ENCODE measurements around the gene MAZ. TPM values are rescaled to one million over a fixed set of nuclear protein-coding genes. Genes with fewer than 3 reads are reported as not detected.

MAZ gene
- total and polyA plus RNA-seq, 2 of the 13 experiments (the other 11 are each of a cell fraction or from before 2014, with no cell fraction given) = 203 to 277 TPM

- TF ChIP-seq MTF2 (CRISPR knock-in tag; IDR thresholded peaks at IDR 0.05; ENCODE audit: borderline replicate concordance) (no peak), ZSCAN9 (CRISPR knock-in tag; IDR thresholded peaks at IDR 0.05; ENCODE audit: borderline replicate concordance) (no peak; the same call in 1 of the 2 replicates), PHF5A (CRISPR knock-in tag; IDR thresholded peaks at IDR 0.05; ENCODE audit: low read depth, unreplicated experiment) (no peak), RAD51 (IDR thresholded peaks at IDR 0.05; ENCODE audit: borderline replicate concordance) (no peak), EZH2 (conservative IDR thresholded peaks at IDR 0.05; ENCODE audit: low read depth, low read length) (no peak), SP140L (CRISPR knock-in tag; IDR thresholded peaks at IDR 0.05; ENCODE audit: borderline replicate concordance) (no peak), RBM22 (optimal IDR thresholded peaks at IDR 0.05; ENCODE audit: low read length) (no peak), HNRNPLL (IDR thresholded peaks at IDR 0.05; ENCODE audit: low read depth, low read length, poor library complexity, severe bottlenecking) (peak; percentile 30), CENPX (CRISPR knock-in tag; IDR thresholded peaks at IDR 0.05) (no peak), TAF15 (IDR thresholded peaks at IDR 0.05; ENCODE audit: low read depth, low read length, poor library complexity, severe bottlenecking) (no peak), ZNF556 (CRISPR knock-in tag; IDR thresholded peaks at IDR 0.05; ENCODE audit: borderline replicate concordance) (no peak), CBFB (CRISPR knock-in tag; IDR thresholded peaks at IDR 0.05) (0 out of 2 replicates have a peak, but pooled peaks have one; percentile 46), ZNF710 (CRISPR knock-in tag; IDR thresholded peaks at IDR 0.05; ENCODE audit: borderline replicate concordance) (no peak), RBM39 (IDR thresholded peaks at IDR 0.05; ENCODE audit: low read depth, low read length, poor library complexity, severe bottlenecking) (peak; percentile 60), NPAS2 (CRISPR knock-in tag; IDR thresholded peaks at IDR 0.05; ENCODE audit: borderline replicate concordance) (no peak), PATZ1 (CRISPR knock-in tag; IDR thresholded peaks at IDR 0.05) (peak; percentile 90), ZNF569 (CRISPR knock-in tag; IDR thresholded peaks at IDR 0.05; ENCODE audit: borderline replicate concordance) (no peak), LRRFIP1 (CRISPR knock-in tag; conservative IDR thresholded peaks at IDR 0.05) (no peak), ISX (CRISPR knock-in tag; conservative IDR thresholded peaks at IDR 0.05) (no peak), ZNF512 (CRISPR knock-in tag; IDR thresholded peaks at IDR 0.05) (no peak)
Observed at GRCh38 chr16:29848420-29849297, 42.3 kb downstream of the MAZ start (continued).

Data from HepG2 (cell line).